GM12878 (cell line): ENCODE measurements around the gene CYSLTR2. TPM values are rescaled to one million over a fixed set of nuclear protein-coding genes. Genes with fewer than 3 reads are reported as not detected.
A peak's percentile ranks its signal among the peaks of the same experiment; 100 is the strongest.

ENCODE experiments used
- BCLAF1 ChIP-seq: fragments of 450-650 bp; IDR thresholded peaks from 2 replicates; pipeline ENCODE4 v1.6.1; 2017; ENCODE audit warnings: antibody characterized with exemption, mild to moderate bottlenecking, moderate library complexity
- CREM ChIP-seq: IDR thresholded peaks from 2 replicates; pipeline ENCODE4 v1.6.1; 2014; ENCODE audit warnings: antibody characterized with exemption, low read depth
- EGR1 ChIP-seq, 2 experiments: IDR thresholded peaks; 1 replicate in 1 of 2; 2 replicates in 1 of 2; pipeline ENCODE4 v1.6.1; 2011 to 2012; ENCODE audit warnings: low read depth in 2 of 2, low read length in 2 of 2, borderline replicate concordance in 1 of 2, mild to moderate bottlenecking in 1 of 2, moderate library complexity in 1 of 2
- EZH2 ChIP-seq: IDR thresholded peaks from 2 replicates; pipeline ENCODE4 v1.6.1; 2012; ENCODE audit warnings: low read depth, mild to moderate bottlenecking, control low read depth, inconsistent platforms, low read length, borderline replicate concordance; ENCODE audit not compliant: control insufficient read depth
- FOS ChIP-seq: IDR thresholded peaks from 3 replicates; pipeline ENCODE4 v1.6.1; 2011; ENCODE audit warnings: borderline replicate concordance; ENCODE audit not compliant: insufficient read length; ENCODE audit errors: extremely low read depth
- FOXM1 ChIP-seq: IDR thresholded peaks from 2 replicates; pipeline ENCODE4 v1.6.1; 2012; ENCODE audit warnings: low read depth, mild to moderate bottlenecking, inconsistent platforms, low read length, moderate library complexity
- IRF5 ChIP-seq: fragments of 450-650 bp; IDR thresholded peaks from 2 replicates; pipeline ENCODE4 v1.6.1; 2017; ENCODE audit warnings: borderline replicate concordance
- JUNB ChIP-seq: IDR thresholded peaks from 2 replicates; pipeline ENCODE4 v1.6.1; 2016; ENCODE audit warnings: antibody characterized with exemption, mild to moderate bottlenecking
- KLF5 ChIP-seq: fragments of 450-650 bp; IDR thresholded peaks from 2 replicates; pipeline ENCODE4 v1.6.1; 2014; ENCODE audit warnings: mild to moderate bottlenecking; ENCODE audit not compliant: partially characterized antibody
- MLLT1 ChIP-seq: fragments of 450-650 bp; IDR thresholded peaks from 2 replicates; pipeline ENCODE4 v1.6.1; 2016; ENCODE audit warnings: mild to moderate bottlenecking
- POLR2A ChIP-seq: IDR thresholded peaks from 2 replicates; pipeline ENCODE4 v1.6.1; 2011; ENCODE audit warnings: low read depth, mild to moderate bottlenecking, low read length
- SP1 ChIP-seq: IDR thresholded peaks from one replicate; pipeline ENCODE4 v1.6.1; 2011; ENCODE audit warnings: low read depth, low read length
- STAT1 ChIP-seq: fragments of 450-650 bp; conservative IDR thresholded peaks from 2 replicates; pipeline ENCODE4 v1.6.1; 2014; ENCODE audit warnings: antibody characterized with exemption, mild to moderate bottlenecking
- STAT3 ChIP-seq: IDR thresholded peaks from 2 replicates; pipeline ENCODE4 v1.6.1; 2011; ENCODE audit warnings: low read depth, low read length, improper control_type of control experiment
- SUPT20H ChIP-seq: IDR thresholded peaks from 2 replicates; pipeline ENCODE4 v1.6.1; 2011; ENCODE audit warnings: low read depth, mild to moderate bottlenecking, low read length, moderate library complexity, borderline replicate concordance; ENCODE audit not compliant: control insufficient read depth
- ZBTB11 ChIP-seq: fragments of 450-650 bp; formaldehyde crosslinking; IDR thresholded peaks from 2 replicates; pipeline ENCODE4 v1.5.0; 2022; ENCODE audit warnings: mild to moderate bottlenecking, missing genetic modification characterization
- ZBTB33 ChIP-seq: fragments of 450-650 bp; IDR thresholded peaks from 2 replicates; pipeline ENCODE4 v1.6.1; 2017; ENCODE audit warnings: mild to moderate bottlenecking
- polyA plus RNA-seq, 11 experiments: library from polyadenylated mRNA; depleted of rRNA in 4 of 11; unstranded in 6 of 11; stranded (reverse) in 5 of 11; fragments of >200 nt; fragmentation: Nextera tagmentation in 4 of 11; fragmentation: Illumina TruSeq in 1 of 11; extraction: Ambion mirVana in 4 of 11; extraction: Trizol in 1 of 11; gene quantifications; 1 replicate in 1 of 11; 2 replicates in 10 of 11; pipeline versions ENCODE4 v1.2.1 to v1.2.3, GENCODE V29; 2011 to 2016; ENCODE audit warnings: inconsistent platforms in 2 of 11, missing spikeins in 2 of 11, low read depth in 1 of 11
- total RNA-seq, 4 experiments: library from RNA; depleted of rRNA in 3 of 4; stranded (reverse); fragments of >200 nt in 3 of 4; fragmentation: Illumina TruSeq in 1 of 4; extraction: Trizol in 1 of 4; gene quantifications; 2 replicates each; pipeline versions ENCODE4 v1.2.1 to v1.2.3, GENCODE V29; 2013 to 2021

Gene CYSLTR2
- total and polyA plus RNA-seq, 10 of the 15 experiments (the other 5 are each of a cell fraction or from before 2014, with no cell fraction given): 0.02 to 0.08 (median 0.03) TPM; not detected in 5

GRCh38 chr13:48749699-48750473 is 96.2 kb downstream of the CYSLTR2 start (continued):
- TF ChIP-seq MLLT1 (no peak), EGR1 (IDR thresholded peaks at IDR 0.05; ENCODE audit: borderline replicate concordance in 1 of 2, low read depth in 2 of 2, low read length in 2 of 2) (no peak), ZBTB11 (CRISPR knock-in tag) (no peak), KLF5 (no peak), STAT3 (no peak), SP1 (no peak), STAT1 (no peak), FOXM1 (peak; percentile 68), IRF5 (no peak), FOS (no peak), JUNB (peak; percentile 95), POLR2A (no peak), EZH2 (no peak), CREM (peak; percentile 56; the same call in 1 of the 2 replicates), SUPT20H (no peak), BCLAF1 (no peak), ZBTB33 (no peak)
